Activated CD8-positive, alpha-beta T cell treated with anti-CD3 and anti-CD28 coated beads for 36 hours (primary cell): ENCODE data around the gene CPA4. TPM values are rescaled to one million over a fixed set of nuclear protein-coding genes. Genes with fewer than 3 reads are reported as not detected.
A peak's percentile ranks its signal among the peaks of the same experiment; 100 is the strongest.

Source experiments
- ATAC-seq: fragments of 200-7000 bp; cut with Tn5 transposase; one replicate; pipeline ENCODE4 v1.10.0; 2021; ENCODE audit warnings: mild to moderate bottlenecking, moderate library complexity
- CTCF ChIA-PET: fragments of 350-600 bp; sonication (Branson Sonifier 250); formaldehyde crosslinking; loops from one replicate; lab custom pipeline; 2021; ENCODE audit warnings: antibody characterized with exemption; lab: Charles Lee
- POLR2A ChIA-PET: fragments of 350-600 bp; sonication (Branson Sonifier 250); formaldehyde crosslinking; loops from one replicate; lab custom pipeline; 2021; ENCODE audit warnings: antibody characterized with exemption; lab: Charles Lee
- DNase-seq: peaks from one replicate; pipeline ENCODE4 v3.0.0-alpha.2; 2020
- H3K27ac Mint-ChIP-seq: one replicate; pipeline ENCODE4 v1.8.0; 2021; ENCODE audit warnings: mild to moderate bottlenecking, mixed read lengths
- H3K27me3 Mint-ChIP-seq: one replicate; pipeline ENCODE4 v1.8.0; 2021; ENCODE audit warnings: mixed read lengths
- H3K36me3 Mint-ChIP-seq: one replicate; pipeline ENCODE4 v1.8.0; 2021; ENCODE audit warnings: low read depth, mixed read lengths
- H3K4me1 Mint-ChIP-seq: one replicate; pipeline ENCODE4 v1.8.0; 2021; ENCODE audit warnings: low read depth, mixed read lengths
- H3K4me3 Mint-ChIP-seq: one replicate; pipeline ENCODE4 v1.8.0; 2021; ENCODE audit warnings: mild to moderate bottlenecking, moderate library complexity, mixed read lengths
- H3K9me3 Mint-ChIP-seq: one replicate; pipeline ENCODE4 v1.8.0; 2021; ENCODE audit warnings: mixed read lengths
- CTCF ChIP-seq: fragments of 200-600 bp; IDR thresholded peaks from one replicate; pipeline ENCODE4 v1.8.0; 2022; ENCODE audit warnings: antibody characterized with exemption, mild to moderate bottlenecking
- intact Hi-C: fragments of 100-400 bp; cut with micrococcal nuclease; formaldehyde crosslinking; loops from one replicate; pipeline ENCODE4 v1.10.0; 2022
- total RNA-seq, 2 experiments: library from RNA; stranded (reverse); gene quantifications; one replicate each; pipeline ENCODE4 v1.2.3, GENCODE V29; 2021

The CPA4 gene
- total RNA-seq, 2 experiments from 2014 or later = not detected

GRCh38 chr7:130349911-130350782 is 57.2 kb downstream of the CPA4 start:
- Mint-ChIP-seq H3K4me1 (peaks cover 21% of the 10 kb centered on the region), H3K9me3 (no peaks in the 10 kb centered on the region), H3K36me3 (no peaks in the 10 kb centered on the region), H3K27me3 (no peaks in the 10 kb centered on the region), H3K4me3 (no peak overlapping the region), H3K27ac (no peak overlapping the region)
- ATAC-seq (no peak), DNase-seq (no peak)
- no peak for TF ChIP-seq CTCF
- ChIA-PET POLR2A (no interaction called here), CTCF (no interaction called here)
- intact Hi-C loops = no loop called here

- POLR2A ChIA-PET = no interaction called here
- H3K4me1 Mint-ChIP-seq = peaks cover 21% of the 10 kb centered on the region
- no peak for TF ChIP-seq CTCF
- CTCF ChIA-PET = no interaction called here
- intact Hi-C loops = no loop called here
- DNase-seq (peak; percentile 30), ATAC-seq (peak; percentile 61)
- no peak overlapping the region for H3K4me3 Mint-ChIP-seq
- H3K27ac Mint-ChIP-seq = no peak overlapping the region
- no peaks in the 10 kb centered on the region for H3K9me3 Mint-ChIP-seq
- no peaks in the 10 kb centered on the region for H3K36me3 Mint-ChIP-seq
- no peaks in the 10 kb centered on the region for H3K27me3 Mint-ChIP-seq
Measured at GRCh38 chr7:130350945-130351790, 58.2 kb downstream of the CPA4 start.

- TF ChIP-seq CTCF = no peak
- DNase-seq = no peak
- Mint-ChIP-seq H3K36me3 (no peaks in the 10 kb centered on the region), H3K4me1 (peaks cover 21% of the 10 kb centered on the region), H3K27me3 (no peaks in the 10 kb centered on the region), H3K27ac (no peak overlapping the region), H3K9me3 (no peaks in the 10 kb centered on the region), H3K4me3 (no peak overlapping the region)
- no peak for ATAC-seq
- intact Hi-C loops = no loop called here
- ChIA-PET CTCF (no interaction called here), POLR2A (no interaction called here)
Measured at GRCh38 chr7:130351791-130352090, 58.8 kb downstream of the CPA4 start.

- no peaks in the 10 kb centered on the region for H3K36me3 Mint-ChIP-seq
- no peaks in the 10 kb centered on the region for H3K9me3 Mint-ChIP-seq
- TF ChIP-seq CTCF = no peak
- H3K4me1 Mint-ChIP-seq = peaks cover 21% of the 10 kb centered on the region
- no peak overlapping the region for H3K4me3 Mint-ChIP-seq
- ATAC-seq = no peak
- CTCF ChIA-PET = no interaction called here
- DNase-seq = no peak
- intact Hi-C loops = no loop called here
- no peak overlapping the region for H3K27ac Mint-ChIP-seq
- no peaks in the 10 kb centered on the region for H3K27me3 Mint-ChIP-seq
- POLR2A ChIA-PET = no interaction called here
Measured at GRCh38 chr7:130352194-130353074, 59.5 kb downstream of the CPA4 start.
